Measurements from ENCODE around the gene CERS6.

CERS6 gene

DNA sequence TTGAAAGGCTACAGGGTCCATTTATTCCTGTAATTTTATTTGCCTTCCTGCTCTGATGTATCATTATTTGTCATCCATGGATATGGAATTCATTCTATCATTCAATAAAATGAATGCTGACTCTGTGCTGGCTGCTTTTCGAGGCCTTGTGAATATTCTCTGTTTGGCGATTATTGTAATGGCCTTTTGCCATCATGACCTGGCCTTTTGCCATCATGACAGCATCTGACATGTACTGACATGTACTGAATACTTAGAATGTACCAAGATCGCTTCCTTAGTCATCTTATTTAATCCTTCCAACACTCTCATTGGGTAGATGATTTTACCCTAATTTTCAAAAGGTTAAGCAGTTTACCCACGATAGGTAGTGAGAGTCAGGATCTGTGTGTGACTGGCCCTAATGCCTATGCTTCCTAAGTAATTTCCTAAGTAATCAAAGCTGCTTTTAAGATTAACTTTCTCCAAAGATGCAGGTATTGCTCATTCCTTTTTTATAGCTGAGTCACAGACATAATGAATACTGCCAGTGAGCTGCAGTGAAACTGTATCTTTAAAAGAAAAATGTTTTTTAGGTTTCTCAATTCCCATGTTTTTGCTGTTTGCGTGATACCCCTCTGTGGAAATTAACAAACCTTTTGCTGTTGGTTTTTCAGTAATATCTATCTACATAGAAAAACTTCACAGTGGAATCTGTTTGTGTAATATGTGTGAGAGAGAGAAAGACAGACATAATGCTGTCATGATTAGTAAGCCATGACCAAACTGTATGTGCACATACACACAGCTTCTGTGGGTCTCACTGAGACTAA, 127.8 kb downstream of the CERS6 start (continued):
- TF ChIP-seq ZNF223 (tag by site-specific recombination; IDR thresholded peaks at IDR 0.05), result no peak
- no peak for TF ChIP-seq KLF7 (tag by site-specific recombination; IDR thresholded peaks at IDR 0.05; ENCODE audit: borderline replicate concordance)
- TF ChIP-seq ZNF121 (tag by site-specific recombination; IDR thresholded peaks at IDR 0.05), result no peak
- TF ChIP-seq ZNF175 (tag by site-specific recombination; IDR thresholded peaks at IDR 0.05), result no peak
- TF ChIP-seq ZSCAN30 (tag by site-specific recombination; IDR thresholded peaks at IDR 0.05), result no peak
- no peak for TF ChIP-seq ZNF302 (tag by site-specific recombination; IDR thresholded peaks at IDR 0.05; ENCODE audit: low read depth)
- TF ChIP-seq ZNF10 (tag by site-specific recombination; IDR thresholded peaks at IDR 0.05), result no peak
- 0 out of 2 replicates have a peak, but pooled peaks have one; percentile 4 for TF ChIP-seq ZNF335 (tag by site-specific recombination; conservative IDR thresholded peaks at IDR 0.05)
- TF ChIP-seq, protein P1, sequence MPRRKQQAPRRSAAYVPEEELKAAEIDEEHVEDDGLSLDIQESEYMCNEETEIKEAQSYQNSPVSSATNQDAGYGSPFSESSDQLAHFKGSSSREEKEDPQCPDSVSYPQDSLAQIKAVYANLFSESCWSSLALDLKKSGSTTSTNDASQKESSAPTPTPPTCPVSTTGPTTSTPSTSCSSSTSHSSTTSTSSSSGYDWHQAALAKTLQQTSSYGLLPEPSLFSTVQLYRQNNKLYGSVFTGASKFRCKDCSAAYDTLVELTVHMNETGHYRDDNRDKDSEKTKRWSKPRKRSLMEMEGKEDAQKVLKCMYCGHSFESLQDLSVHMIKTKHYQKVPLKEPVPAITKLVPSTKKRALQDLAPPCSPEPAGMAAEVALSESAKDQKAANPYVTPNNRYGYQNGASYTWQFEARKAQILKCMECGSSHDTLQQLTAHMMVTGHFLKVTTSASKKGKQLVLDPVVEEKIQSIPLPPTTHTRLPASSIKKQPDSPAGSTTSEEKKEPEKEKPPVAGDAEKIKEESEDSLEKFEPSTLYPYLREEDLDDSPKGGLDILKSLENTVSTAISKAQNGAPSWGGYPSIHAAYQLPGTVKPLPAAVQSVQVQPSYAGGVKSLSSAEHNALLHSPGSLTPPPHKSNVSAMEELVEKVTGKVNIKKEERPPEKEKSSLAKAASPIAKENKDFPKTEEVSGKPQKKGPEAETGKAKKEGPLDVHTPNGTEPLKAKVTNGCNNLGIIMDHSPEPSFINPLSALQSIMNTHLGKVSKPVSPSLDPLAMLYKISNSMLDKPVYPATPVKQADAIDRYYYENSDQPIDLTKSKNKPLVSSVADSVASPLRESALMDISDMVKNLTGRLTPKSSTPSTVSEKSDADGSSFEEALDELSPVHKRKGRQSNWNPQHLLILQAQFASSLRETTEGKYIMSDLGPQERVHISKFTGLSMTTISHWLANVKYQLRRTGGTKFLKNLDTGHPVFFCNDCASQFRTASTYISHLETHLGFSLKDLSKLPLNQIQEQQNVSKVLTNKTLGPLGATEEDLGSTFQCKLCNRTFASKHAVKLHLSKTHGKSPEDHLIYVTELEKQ (tag by site-specific recombination; IDR thresholded peaks at IDR 0.05; ENCODE audit: borderline replicate concordance), result no peak
- TF ChIP-seq, protein P2, sequence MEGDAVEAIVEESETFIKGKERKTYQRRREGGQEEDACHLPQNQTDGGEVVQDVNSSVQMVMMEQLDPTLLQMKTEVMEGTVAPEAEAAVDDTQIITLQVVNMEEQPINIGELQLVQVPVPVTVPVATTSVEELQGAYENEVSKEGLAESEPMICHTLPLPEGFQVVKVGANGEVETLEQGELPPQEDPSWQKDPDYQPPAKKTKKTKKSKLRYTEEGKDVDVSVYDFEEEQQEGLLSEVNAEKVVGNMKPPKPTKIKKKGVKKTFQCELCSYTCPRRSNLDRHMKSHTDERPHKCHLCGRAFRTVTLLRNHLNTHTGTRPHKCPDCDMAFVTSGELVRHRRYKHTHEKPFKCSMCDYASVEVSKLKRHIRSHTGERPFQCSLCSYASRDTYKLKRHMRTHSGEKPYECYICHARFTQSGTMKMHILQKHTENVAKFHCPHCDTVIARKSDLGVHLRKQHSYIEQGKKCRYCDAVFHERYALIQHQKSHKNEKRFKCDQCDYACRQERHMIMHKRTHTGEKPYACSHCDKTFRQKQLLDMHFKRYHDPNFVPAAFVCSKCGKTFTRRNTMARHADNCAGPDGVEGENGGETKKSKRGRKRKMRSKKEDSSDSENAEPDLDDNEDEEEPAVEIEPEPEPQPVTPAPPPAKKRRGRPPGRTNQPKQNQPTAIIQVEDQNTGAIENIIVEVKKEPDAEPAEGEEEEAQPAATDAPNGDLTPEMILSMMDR (tag by site-specific recombination; IDR thresholded peaks at IDR 0.05), result no peak
- TF ChIP-seq, protein P3, sequence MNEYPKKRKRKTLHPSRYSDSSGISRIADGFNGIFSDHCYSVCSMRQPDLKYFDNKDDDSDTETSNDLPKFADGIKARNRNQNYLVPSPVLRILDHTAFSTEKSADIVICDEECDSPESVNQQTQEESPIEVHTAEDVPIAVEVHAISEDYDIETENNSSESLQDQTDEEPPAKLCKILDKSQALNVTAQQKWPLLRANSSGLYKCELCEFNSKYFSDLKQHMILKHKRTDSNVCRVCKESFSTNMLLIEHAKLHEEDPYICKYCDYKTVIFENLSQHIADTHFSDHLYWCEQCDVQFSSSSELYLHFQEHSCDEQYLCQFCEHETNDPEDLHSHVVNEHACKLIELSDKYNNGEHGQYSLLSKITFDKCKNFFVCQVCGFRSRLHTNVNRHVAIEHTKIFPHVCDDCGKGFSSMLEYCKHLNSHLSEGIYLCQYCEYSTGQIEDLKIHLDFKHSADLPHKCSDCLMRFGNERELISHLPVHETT (tag by site-specific recombination; IDR thresholded peaks at IDR 0.05), result no peak
- no peak for TF ChIP-seq SCRT2 (tag by site-specific recombination; IDR thresholded peaks at IDR 0.05)
- TF ChIP-seq ZBTB48 (tag by site-specific recombination; IDR thresholded peaks at IDR 0.05), result no peak
- TF ChIP-seq, protein P4, sequence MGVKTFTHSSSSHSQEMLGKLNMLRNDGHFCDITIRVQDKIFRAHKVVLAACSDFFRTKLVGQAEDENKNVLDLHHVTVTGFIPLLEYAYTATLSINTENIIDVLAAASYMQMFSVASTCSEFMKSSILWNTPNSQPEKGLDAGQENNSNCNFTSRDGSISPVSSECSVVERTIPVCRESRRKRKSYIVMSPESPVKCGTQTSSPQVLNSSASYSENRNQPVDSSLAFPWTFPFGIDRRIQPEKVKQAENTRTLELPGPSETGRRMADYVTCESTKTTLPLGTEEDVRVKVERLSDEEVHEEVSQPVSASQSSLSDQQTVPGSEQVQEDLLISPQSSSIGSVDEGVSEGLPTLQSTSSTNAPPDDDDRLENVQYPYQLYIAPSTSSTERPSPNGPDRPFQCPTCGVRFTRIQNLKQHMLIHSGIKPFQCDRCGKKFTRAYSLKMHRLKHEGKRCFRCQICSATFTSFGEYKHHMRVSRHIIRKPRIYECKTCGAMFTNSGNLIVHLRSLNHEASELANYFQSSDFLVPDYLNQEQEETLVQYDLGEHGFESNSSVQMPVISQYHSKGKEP (tag by site-specific recombination; IDR thresholded peaks at IDR 0.05), result no peak
- TF ChIP-seq ZNF623 (tag by site-specific recombination; IDR thresholded peaks at IDR 0.05), result no peak
- no peak for TF ChIP-seq KLF10 (tag by site-specific recombination; IDR thresholded peaks at IDR 0.05)
- TF ChIP-seq PRDM1 (tag by site-specific recombination; IDR thresholded peaks at IDR 0.05), result 0 out of 2 replicates have a peak, but pooled peaks have one; percentile 6

DNA sequence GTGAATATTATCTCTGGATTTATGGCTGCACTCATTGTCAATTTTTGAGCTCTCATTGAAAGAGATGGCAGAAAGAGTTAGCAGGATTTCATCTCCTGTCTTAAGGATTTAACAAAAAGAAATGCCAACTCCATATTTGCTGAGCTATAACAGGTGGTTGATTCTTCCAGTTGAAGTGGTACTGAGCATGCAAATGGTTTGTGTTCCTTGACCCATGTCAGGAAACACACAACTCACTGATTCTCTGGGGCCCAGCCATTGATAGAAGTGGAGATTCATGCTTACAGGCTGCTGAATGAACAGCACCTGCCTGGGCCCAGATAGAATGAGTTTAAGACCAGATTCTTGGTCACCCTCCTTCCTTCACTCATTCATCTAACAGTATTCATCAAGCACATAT, 128.8 kb downstream of the CERS6 start:
- ChIA-PET POLR2A (no interaction called here), CTCF (interaction anchor here (0.8 kb wide), 1 partner anchor 91 kb away, joined by 3 read pairs; no protein-coding TSS in a partner anchor)
- Histone ChIP-seq H3K36me3 (ENCODE audit: control insufficient read depth in 2 of 2, insufficient read depth in 1 of 2, low read length in 2 of 2) (no peaks in the 10 kb centered on the region), H3K4me3 (ENCODE audit: low read depth, low read length) (no peak overlapping the region), H3K9me3 (ENCODE audit: control insufficient read depth, insufficient read depth, low read depth, low read length) (no peaks in the 10 kb centered on the region), H3K27ac (ENCODE audit: extremely low read depth, low read depth, low read length) (no peak overlapping the region), H3K4me1 (ENCODE audit: control insufficient read depth, insufficient read depth, low read length) (0 out of 2 replicates have a peak, but pooled peaks cover 6% of the 10 kb centered on the region)
- TF ChIP-seq ZNF140 (tag by site-specific recombination; IDR thresholded peaks at IDR 0.05) (no peak), SCRT2 (tag by site-specific recombination; IDR thresholded peaks at IDR 0.05) (0 out of 2 replicates have a peak, but pooled peaks have one; percentile 31)
